Raji (cell line): ENCODE results near the gene RMDN2.

Experiments used
- POLR2A ChIP-seq: IDR thresholded peaks from 2 replicates; pipeline ENCODE4 v1.6.1; 2011; ENCODE audit warnings: low read depth, low read length, control low read depth; ENCODE audit not compliant: insufficient read depth

Gene RMDN2, protein sequence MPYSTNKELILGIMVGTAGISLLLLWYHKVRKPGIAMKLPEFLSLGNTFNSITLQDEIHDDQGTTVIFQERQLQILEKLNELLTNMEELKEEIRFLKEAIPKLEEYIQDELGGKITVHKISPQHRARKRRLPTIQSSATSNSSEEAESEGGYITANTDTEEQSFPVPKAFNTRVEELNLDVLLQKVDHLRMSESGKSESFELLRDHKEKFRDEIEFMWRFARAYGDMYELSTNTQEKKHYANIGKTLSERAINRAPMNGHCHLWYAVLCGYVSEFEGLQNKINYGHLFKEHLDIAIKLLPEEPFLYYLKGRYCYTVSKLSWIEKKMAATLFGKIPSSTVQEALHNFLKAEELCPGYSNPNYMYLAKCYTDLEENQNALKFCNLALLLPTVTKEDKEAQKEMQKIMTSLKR

GRCh38 chr2:37925063-37925897 lies at the start of gene RMDN2:
RMDN2 (plus strand) TSS chr2:37925287; CDS start chr2:37929278, 3,991 bp downstream.
- peak; percentile 75 for TF ChIP-seq POLR2A

- TF ChIP-seq POLR2A: no peak
Observed at GRCh38 chr2:37875403-37875906, 49.6 kb upstream of the RMDN2 start.

- no peak for TF ChIP-seq POLR2A
Observed at GRCh38 chr2:37876227-37876626, 48.9 kb upstream of the RMDN2 start.

DNA sequence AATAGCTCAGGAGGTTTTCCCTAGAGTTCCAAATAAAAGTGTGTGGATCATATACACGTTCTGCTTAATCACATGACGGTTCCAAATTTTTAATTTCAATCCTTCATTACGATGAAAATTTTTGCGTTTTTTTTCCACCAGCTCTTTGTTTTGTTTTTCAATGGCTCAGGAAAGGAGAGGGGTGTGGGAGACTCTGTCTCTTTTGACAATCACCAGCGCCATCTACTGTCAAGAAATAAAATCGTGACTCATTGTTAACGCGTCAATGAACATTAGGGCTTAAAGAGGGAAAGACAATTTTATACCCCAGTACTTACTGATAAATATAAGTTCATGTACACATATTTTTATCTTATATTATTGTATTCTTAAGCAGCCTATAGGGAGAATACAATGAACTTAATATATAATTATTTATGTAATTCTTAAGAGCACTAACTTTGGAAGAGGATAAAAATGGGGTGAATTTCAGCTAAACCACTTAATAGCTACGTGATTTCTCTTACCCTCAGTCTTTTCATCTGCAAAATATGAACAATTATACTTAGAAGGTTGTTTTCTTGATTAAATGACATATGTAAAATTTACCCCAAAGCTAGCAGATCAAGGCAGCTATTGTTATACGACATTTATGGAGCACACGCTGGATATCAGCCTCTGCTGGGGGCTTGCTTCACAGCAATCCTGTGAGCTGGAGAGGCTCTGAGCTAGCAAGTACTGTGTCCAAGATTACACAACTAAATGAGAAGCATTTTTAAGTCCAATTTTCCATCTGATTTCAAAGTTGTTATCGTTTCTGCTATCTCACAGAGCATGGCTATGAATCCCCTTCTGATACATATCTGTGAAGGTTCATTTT lies 47.4 kb upstream of the RMDN2 start:
- no peak for TF ChIP-seq POLR2A

GRCh38 chr2:37878536-37878935 lies 46.6 kb upstream of the RMDN2 start:
- no peak for TF ChIP-seq POLR2A

DNA sequence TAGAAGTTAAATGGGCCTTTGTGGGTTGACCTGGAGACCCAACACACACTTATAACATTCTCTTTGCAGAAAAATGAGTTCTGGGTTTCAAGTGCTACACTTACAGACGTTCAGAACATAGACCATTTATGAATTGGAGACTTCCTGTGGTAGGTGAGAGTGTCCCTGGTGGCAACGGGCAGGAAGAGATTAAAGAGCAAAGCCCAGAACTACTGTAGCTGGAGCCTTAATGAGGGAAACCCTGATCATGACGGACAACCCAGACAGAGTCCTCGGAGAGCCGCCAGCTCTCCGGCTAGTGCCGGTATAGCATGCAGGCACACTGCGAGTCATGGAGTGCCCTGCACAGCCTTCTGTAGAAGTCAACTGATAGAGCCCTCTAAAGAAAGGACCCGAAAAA lies 44.5 kb upstream of the RMDN2 start:
- TF ChIP-seq POLR2A: no peak

DNA sequence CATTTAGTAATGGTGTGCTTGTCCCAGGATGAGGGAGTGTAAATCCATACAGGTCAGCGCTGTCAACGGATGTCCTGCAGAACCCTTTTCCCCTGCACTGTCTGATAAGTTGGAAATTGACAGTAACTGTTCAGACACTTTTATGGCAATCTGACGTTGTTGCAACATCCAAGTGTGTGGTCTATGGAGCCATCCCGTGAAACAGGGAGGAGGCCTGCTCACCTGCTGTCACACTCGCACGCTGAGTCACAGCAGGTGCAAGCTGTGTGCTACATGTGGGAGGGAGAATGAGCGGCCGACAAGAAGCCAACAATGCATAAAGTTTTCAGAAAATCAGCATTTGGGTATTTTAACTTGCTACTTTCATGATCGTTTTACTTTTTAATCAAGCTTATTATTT lies 43.7 kb upstream of the RMDN2 start:
- TF ChIP-seq POLR2A: no peak

GRCh38 chr2:37882036-37882435 lies 43.1 kb upstream of the RMDN2 start:
- TF ChIP-seq POLR2A: no peak

DNA sequence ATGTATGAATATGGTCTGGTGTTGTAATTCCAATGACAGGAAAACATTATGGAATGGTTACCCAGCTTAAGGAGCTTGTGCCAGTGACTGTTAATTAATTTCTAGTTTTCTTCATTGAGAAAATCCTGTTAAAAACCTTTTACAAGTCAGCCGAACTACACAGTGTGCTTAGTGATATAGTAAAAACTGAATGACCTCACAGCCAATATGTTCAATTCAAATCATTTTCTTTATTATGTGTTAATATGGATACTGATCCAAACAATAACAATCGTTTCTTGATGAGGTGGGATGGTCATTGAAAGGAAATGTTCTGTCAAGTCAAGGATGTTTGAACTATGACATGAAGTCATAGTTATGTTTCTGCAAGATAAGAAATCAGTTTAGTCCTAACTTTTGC lies 41.6 kb upstream of the RMDN2 start:
- no peak for TF ChIP-seq POLR2A

DNA sequence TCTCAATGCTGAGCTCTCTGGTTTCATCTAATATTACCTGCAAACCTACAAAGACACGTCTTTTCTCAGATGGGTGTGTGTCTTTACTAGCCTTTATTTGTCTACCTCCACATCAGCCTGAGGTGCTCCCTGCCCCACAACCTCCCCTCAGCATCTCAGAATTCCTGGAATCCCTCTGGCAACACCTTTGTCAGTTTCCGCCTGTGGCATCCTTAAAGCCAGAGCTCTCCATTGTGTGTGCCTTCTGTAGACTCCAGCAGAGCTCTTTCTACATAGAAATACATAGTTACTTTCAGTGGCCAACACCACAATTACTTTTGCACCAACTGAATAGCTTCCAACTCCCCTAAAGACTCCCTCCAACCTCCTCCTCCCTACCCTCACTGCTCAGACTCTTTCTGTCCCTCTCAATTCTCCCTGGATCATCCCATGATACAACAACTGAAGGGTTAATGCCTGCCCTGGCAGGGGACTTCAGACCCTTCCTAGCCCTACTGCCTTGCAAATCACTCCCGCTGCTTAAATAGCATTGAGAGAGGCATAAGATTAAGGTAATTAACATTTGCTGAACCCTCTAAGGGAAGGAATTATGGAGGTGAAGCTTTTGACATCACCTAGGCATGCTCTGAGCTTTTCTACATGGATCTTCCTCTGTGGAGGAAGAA lies 39.6 kb upstream of the RMDN2 start:
- TF ChIP-seq POLR2A: no peak

- TF ChIP-seq POLR2A: no peak
Observed at GRCh38 chr2:37886745-37887144, 38.3 kb upstream of the RMDN2 start.

DNA sequence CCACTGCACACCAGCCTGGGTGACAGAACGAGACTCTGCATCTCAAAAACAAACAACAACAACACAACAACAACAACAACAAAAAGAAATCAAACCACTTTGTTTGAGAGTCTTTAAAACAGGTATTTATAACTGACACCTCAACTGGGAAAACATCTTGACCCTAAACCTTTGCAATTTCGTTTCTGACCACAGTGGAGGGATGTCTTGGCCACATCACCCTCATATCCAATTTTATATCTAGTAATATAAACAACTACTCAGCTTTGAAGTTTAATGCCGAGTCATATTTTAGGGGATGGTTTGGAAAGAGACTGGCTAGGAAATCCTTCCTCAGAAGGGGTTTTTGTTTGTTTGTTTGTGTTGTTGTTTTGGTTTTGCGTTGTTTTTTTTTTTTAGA lies 37.8 kb upstream of the RMDN2 start:
- TF ChIP-seq POLR2A: no peak

DNA sequence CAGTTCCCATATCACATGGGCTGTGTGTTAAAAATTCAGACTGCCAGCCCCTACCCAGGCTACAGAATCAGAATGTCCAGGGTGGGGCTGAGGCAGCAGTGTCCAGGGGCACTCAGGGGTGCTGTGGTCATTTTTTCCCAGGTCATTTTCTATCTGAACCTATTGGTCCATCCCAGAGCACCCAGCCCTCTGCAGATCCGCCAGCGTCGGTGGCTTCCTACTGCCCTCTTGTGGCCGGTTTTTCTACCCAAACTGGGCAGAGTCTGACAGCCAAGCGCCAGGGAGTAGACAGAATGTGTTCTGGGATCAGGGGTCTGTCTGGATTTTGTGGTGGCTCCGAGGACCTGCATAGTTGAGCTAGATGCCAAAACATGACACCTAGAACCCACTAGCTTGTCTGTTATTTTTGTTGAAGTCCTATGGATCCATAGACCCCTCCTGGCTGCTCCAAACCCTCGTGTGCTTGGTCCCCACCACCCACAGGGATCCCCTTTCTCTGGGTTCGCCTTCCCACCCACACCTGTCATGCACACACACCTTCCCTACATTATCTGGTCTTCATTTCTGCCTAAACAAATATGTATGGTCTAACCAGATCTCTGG lies 34.1 kb upstream of the RMDN2 start:
- TF ChIP-seq POLR2A: no peak

- no peak for TF ChIP-seq POLR2A
Observed at GRCh38 chr2:37891846-37892435, 33.1 kb upstream of the RMDN2 start.
